GM18873 (cell line): ENCODE data around the gene BEST2.

Experiments used
- ATAC-seq: cut with Tn5 transposase; IDR thresholded peaks from one replicate; pipeline ENCODE4 v1.9.1; 2021; ENCODE audit warnings: mild to moderate bottlenecking, moderate library complexity, moderate number of reproducible peaks; ENCODE audit not compliant: unreplicated experiment, low FRiP score

The BEST2 gene

GRCh38 chr19:12766051-12766521 lies 14.5 kb downstream of the BEST2 start:
- no peak for ATAC-seq

- no peak for ATAC-seq
Measured at GRCh38 chr19:12767150-12767549, 15.6 kb downstream of the BEST2 start.

GRCh38 chr19:12767666-12768065 lies 16.1 kb downstream of the BEST2 start:
- no peak for ATAC-seq

- no peak for ATAC-seq
Measured at GRCh38 chr19:12769689-12770088, 18.1 kb downstream of the BEST2 start.

GRCh38 chr19:12770922-12771321 lies 19.3 kb downstream of the BEST2 start:
- ATAC-seq = no peak

GRCh38 chr19:12772323-12772722 lies 20.7 kb downstream of the BEST2 start:
- ATAC-seq = no peak

- ATAC-seq = no peak
Measured at GRCh38 chr19:12773571-12773970, 22.0 kb downstream of the BEST2 start.

- ATAC-seq = no peak
Measured at GRCh38 chr19:12774588-12775555, 23.3 kb downstream of the BEST2 start, which contains the start of gene HOOK2. Gene HOOK2 (minus strand): TSS chr19:12775552. CDS start chr19:12775449, 103 bp downstream.

GRCh38 chr19:12777217-12778016 lies 25.8 kb downstream of the BEST2 start:
- ATAC-seq = no peak

GRCh38 chr19:12778017-12778904 lies 26.7 kb downstream of the BEST2 start:
- ATAC-seq = no peak

- ATAC-seq = no peak
Measured at GRCh38 chr19:12778905-12779161, 27.2 kb downstream of the BEST2 start.

- ATAC-seq = no peak
Measured at GRCh38 chr19:12779162-12779993, 27.8 kb downstream of the BEST2 start.

- no peak for ATAC-seq
Measured at GRCh38 chr19:12782174-12782423, 30.5 kb downstream of the BEST2 start.

- ATAC-seq = no peak
Measured at GRCh38 chr19:12782424-12783290, 31.1 kb downstream of the BEST2 start.

GRCh38 chr19:12783291-12783848 lies 31.8 kb downstream of the BEST2 start:
- ATAC-seq = no peak

GRCh38 chr19:12783849-12784393 lies 32.3 kb downstream of the BEST2 start:
- ATAC-seq = no peak

- no peak for ATAC-seq
Measured at GRCh38 chr19:12784394-12784870, 32.8 kb downstream of the BEST2 start.

GRCh38 chr19:12784871-12785430 lies 33.4 kb downstream of the BEST2 start:
- ATAC-seq = no peak
